IMR-90 (cell line): Measurements from ENCODE around the gene ZNF492. TPM values are rescaled to one million over a fixed set of nuclear protein-coding genes. Genes with fewer than 3 reads are reported as not detected.

Source experiments
- ATAC-seq: fragments of 200-7000 bp; cut with Tn5 transposase; 2 replicates; pipeline ENCODE4 v1.9.1; 2020; ENCODE audit warnings: low read depth, mild to moderate bottlenecking, moderate library complexity
- BruUV-seq: library from RNA; stranded (reverse); fragments of 400-500 nt; replicated peaks from 2 replicates; lab custom pipeline; 2021; lab: Mats Ljungman, UMichigan
- CTCF ChIA-PET: fragments of 300-600 bp; formaldehyde crosslinking; extraction: SDS; loops from one replicate; lab custom pipeline; 2021; ENCODE audit warnings: antibody characterized with exemption; lab: Yijun Ruan, JAX
- POLR2A ChIA-PET: fragments of 300-600 bp; sonication (Branson Sonifier 250); formaldehyde crosslinking; loops from one replicate; lab custom pipeline; 2022; ENCODE audit warnings: antibody characterized with exemption; ENCODE audit not compliant: unreplicated experiment; lab: Charles Lee
- DNase-seq: peaks from one replicate; pipeline ENCODE4 v3.0.0; 2013
- H2AFZ ChIP-seq: replicated peaks from 2 replicates; pipeline ENCODE3; 2013; ENCODE audit warnings: low read length, mild to moderate bottlenecking; ENCODE audit not compliant: poor library complexity
- H2AK5ac ChIP-seq: 2 replicates; pipeline ENCODE4 v1.6.1; 2013; ENCODE audit warnings: low read depth, low read length, inconsistent platforms
- H2AK9ac ChIP-seq: replicated peaks from 2 replicates; pipeline ENCODE3; 2013; ENCODE audit warnings: mild to moderate bottlenecking, low read depth, low read length, moderate library complexity; ENCODE audit not compliant: poor library complexity
- H2BK120ac ChIP-seq: 2 replicates; pipeline ENCODE4 v1.6.1; 2013; ENCODE audit warnings: low read depth, low read length, inconsistent platforms
- H2BK15ac ChIP-seq: 3 replicates; pipeline ENCODE4 v1.6.1; 2013; ENCODE audit warnings: low read depth, low read length, inconsistent platforms
- H2BK20ac ChIP-seq: 2 replicates; pipeline ENCODE4 v1.6.1; 2013; ENCODE audit warnings: low read depth, mild to moderate bottlenecking, inconsistent platforms, low read length, moderate library complexity
- H2BK5ac ChIP-seq: 2 replicates; pipeline ENCODE4 v1.6.1; 2013; ENCODE audit warnings: mild to moderate bottlenecking, low read depth, low read length, inconsistent platforms; ENCODE audit not compliant: poor library complexity, severe bottlenecking
- H3K14ac ChIP-seq: replicated peaks from 2 replicates; pipeline ENCODE4 v1.6.1; 2013; ENCODE audit warnings: low read depth, low read length, inconsistent platforms
- H3K18ac ChIP-seq: 2 replicates; pipeline ENCODE4 v1.6.1; 2013; ENCODE audit warnings: low read depth, low read length, control low read depth
- H3K23ac ChIP-seq: 2 replicates; pipeline ENCODE4 v1.6.1; 2013; ENCODE audit warnings: low read depth, low read length, inconsistent platforms
- H3K27ac ChIP-seq: 2 replicates; pipeline ENCODE4 v1.5.1; 2013; ENCODE audit warnings: mild to moderate bottlenecking, control low read depth, low read length; ENCODE audit not compliant: insufficient read depth
- H3K27me3 ChIP-seq: 2 replicates; pipeline ENCODE4 v1.6.1; 2013; ENCODE audit warnings: low read length; ENCODE audit not compliant: control insufficient read depth, insufficient read depth
- H3K36me3 ChIP-seq: 2 replicates; pipeline ENCODE4 v1.6.1; 2013; ENCODE audit warnings: low read length, mixed read lengths; ENCODE audit not compliant: control insufficient read depth, insufficient read depth
- H3K4ac ChIP-seq: 2 replicates; pipeline ENCODE4 v1.6.1; 2013; ENCODE audit warnings: low read depth, low read length, inconsistent platforms
- H3K4me1 ChIP-seq: 2 replicates; pipeline ENCODE4 v1.6.1; 2013; ENCODE audit warnings: low read length, mixed read lengths; ENCODE audit not compliant: control insufficient read depth, insufficient read depth
- H3K4me2 ChIP-seq: 2 replicates; pipeline ENCODE4 v1.6.1; 2013; ENCODE audit warnings: low read depth, mild to moderate bottlenecking, control low read depth, low read length, moderate library complexity
- H3K4me3 ChIP-seq: 2 replicates; pipeline ENCODE4 v1.5.1; 2013; ENCODE audit warnings: low read depth, mild to moderate bottlenecking, control low read depth, low read length, moderate library complexity; ENCODE audit not compliant: insufficient read depth
- H3K56ac ChIP-seq: 2 replicates; pipeline ENCODE4 v1.6.1; 2013; ENCODE audit warnings: low read length, inconsistent platforms; ENCODE audit not compliant: insufficient read depth; ENCODE audit errors: extremely low read depth
- H3K79me1 ChIP-seq, 2 experiments: 2 replicates each; pipeline ENCODE4 v1.6.1; 2013; ENCODE audit warnings: low read length in 2 of 2, inconsistent platforms in 1 of 2, low read depth in 1 of 2
- H3K9ac ChIP-seq: 2 replicates; pipeline ENCODE4 v1.6.1; 2013; ENCODE audit warnings: low read depth, low read length, control low read depth
- H3K9me1 ChIP-seq: 2 replicates; pipeline ENCODE4 v1.6.1; 2013; ENCODE audit warnings: low read length, inconsistent platforms; ENCODE audit not compliant: insufficient read depth
- H3K9me3 ChIP-seq: 2 replicates; pipeline ENCODE4 v1.6.1; 2013; ENCODE audit warnings: low read length; ENCODE audit not compliant: control insufficient read depth, insufficient read depth
- H4K20me1 ChIP-seq: 2 replicates; pipeline ENCODE4 v1.6.1; 2013; ENCODE audit warnings: low read length, inconsistent platforms; ENCODE audit not compliant: insufficient read depth
- H4K5ac ChIP-seq: 2 replicates; pipeline ENCODE4 v1.6.1; 2013; ENCODE audit warnings: mild to moderate bottlenecking, low read depth, low read length, control low read depth
- H4K8ac ChIP-seq, 2 experiments: 2 replicates each; pipeline ENCODE4 v1.6.1; 2013; ENCODE audit warnings: low read depth in 2 of 2, low read length in 2 of 2, control low read depth in 1 of 2, inconsistent platforms in 1 of 2
- H4K91ac ChIP-seq: 2 replicates; pipeline ENCODE4 v1.6.1; 2013; ENCODE audit warnings: low read depth, low read length, inconsistent platforms; ENCODE audit not compliant: insufficient read depth
- BHLHE40 ChIP-seq: fragments of 150-350 bp; IDR thresholded peaks from 2 replicates; pipeline ENCODE4 v1.6.1; 2016; ENCODE audit warnings: mild to moderate bottlenecking, low read depth, low read length
- ELK1 ChIP-seq: fragments of 150-350 bp; IDR thresholded peaks from 2 replicates; pipeline ENCODE4 v1.6.1; 2016; ENCODE audit warnings: low read depth, mild to moderate bottlenecking, low read length, moderate library complexity, borderline replicate concordance
- MAZ ChIP-seq: IDR thresholded peaks from 2 replicates; pipeline ENCODE4 v1.6.1; 2012; ENCODE audit warnings: low read depth, mild to moderate bottlenecking, low read length, improper control_type of control experiment, moderate library complexity, borderline replicate concordance
- MXI1 ChIP-seq: IDR thresholded peaks from 2 replicates; pipeline ENCODE4 v1.6.1; 2012; ENCODE audit warnings: low read depth, mild to moderate bottlenecking, low read length, moderate library complexity, borderline replicate concordance
- RAD21 ChIP-seq: IDR thresholded peaks from 2 replicates; pipeline ENCODE4 v1.6.1; 2012; ENCODE audit warnings: low read length, improper control_type of control experiment
- RCOR1 ChIP-seq: IDR thresholded peaks from 2 replicates; pipeline ENCODE4 v1.6.1; 2012; ENCODE audit warnings: mild to moderate bottlenecking, low read length, improper control_type of control experiment; ENCODE audit not compliant: insufficient replicate concordance
- USF2 ChIP-seq: fragments of 150-350 bp; IDR thresholded peaks from 2 replicates; pipeline ENCODE4 v1.6.1; 2017; ENCODE audit warnings: mild to moderate bottlenecking, antibody characterized with exemption, low read length, low read depth
- WGBS, 2 experiments: methylation state at CpG; one replicate each; pipeline versions ENCODE4 v1.1.5 to v1.1.7; 2013; ENCODE audit warnings: missing lambda C conversion rate in 2 of 2; ENCODE audit not compliant: insufficient read length in 1 of 2; ENCODE audit errors: extremely low coverage in 2 of 2; 5-methylcytosine and 5-hydroxymethylcytosine counted together
- dilution Hi-C: fragments of 300-500 bp; cut with HindIII; formaldehyde crosslinking; loops from one replicate; pipeline ENCODE4 v1.14.3; 2018; ENCODE audit warnings: low sequenced_read_pairs; ENCODE audit not compliant: unreplicated experiment
- in situ Hi-C: fragments of 300-500 bp; cut with MboI; formaldehyde crosslinking; loops from 3 replicates; pipeline ENCODE4 v1.14.3; 2019; ENCODE audit warnings: low sequenced_read_pairs, inconsistent platforms, mixed read lengths
- intact Hi-C: fragments of 100-400 bp; cut with micrococcal nuclease; formaldehyde crosslinking; loops from 2 replicates; pipeline ENCODE4 v1.10.0; 2022
- polyA plus RNA-seq, 3 experiments: library from polyadenylated mRNA; depleted of rRNA; stranded (reverse); fragments of >200 nt; gene quantifications; 2 replicates each; pipeline ENCODE4 v1.2.3, GENCODE V29; 2012; ENCODE audit warnings: low replicate concordance in 1 of 3
- total RNA-seq: library from RNA; depleted of rRNA; stranded (reverse); fragments of >200 nt; gene quantifications from 2 replicates; pipeline ENCODE4 v1.2.3, GENCODE V29; 2012

ZNF492 gene
- total and polyA plus RNA-seq, 2 of the 4 experiments (the other 2 are of a cell fraction) = 0.19 to 1.3 TPM

GRCh38 chr19:22628401-22628800 is 5.7 kb upstream of the ZNF492 start:
- no peak overlapping the region for H3K4me2 ChIP-seq
- TF ChIP-seq USF2 (no peak), RAD21 (no peak), MXI1 (no peak), MAZ (no peak), ELK1 (no peak), RCOR1 (no peak), BHLHE40 (no peak)
- no peaks in the 10 kb centered on the region for H3K79me1 ChIP-seq
- H2BK120ac ChIP-seq = no peak overlapping the region
- H3K23ac ChIP-seq = no peak overlapping the region
- H3K4ac ChIP-seq = no peak overlapping the region
- H2BK5ac ChIP-seq = no peak overlapping the region
- no peak overlapping the region for H3K56ac ChIP-seq
- H3K27me3 ChIP-seq = no peaks in the 10 kb centered on the region
- POLR2A ChIA-PET = no interaction called here
- H2BK20ac ChIP-seq = no peak overlapping the region
- H3K4me1 ChIP-seq = no peaks in the 10 kb centered on the region
- H2BK15ac ChIP-seq = no peak overlapping the region
- WGBS, 2 experiments = 40% methylated on average over 1 of the region's 6 CpGs; no CpG with 5 or more reads in 1 of the 2 experiments
- no peak overlapping the region for H2AK5ac ChIP-seq
- in situ Hi-C loops = no loop called here
- H3K36me3 ChIP-seq = no peaks in the 10 kb centered on the region
- no TSS peak for BruUV-seq
- H2AFZ ChIP-seq = no peak overlapping the region
- dilution Hi-C loops = no loop called here
- no peak overlapping the region for H3K27ac ChIP-seq
- H4K5ac ChIP-seq = no peak overlapping the region
- no peaks in the 10 kb centered on the region for H4K20me1 ChIP-seq
- no peak overlapping the region for H4K8ac ChIP-seq
- ATAC-seq (no peak), DNase-seq (no peak)
- intact Hi-C loops = no loop called here
- H3K9ac ChIP-seq = no peak overlapping the region
- H3K14ac ChIP-seq = no peak overlapping the region
- H3K18ac ChIP-seq = no peak overlapping the region
- peaks cover 13% of the 10 kb centered on the region for H3K9me3 ChIP-seq
- no peak overlapping the region for H3K4me3 ChIP-seq
- H3K9me1 ChIP-seq = no peaks in the 10 kb centered on the region
- CTCF ChIA-PET = no interaction called here
- H2AK9ac ChIP-seq = no peak overlapping the region
- no peak overlapping the region for H4K91ac ChIP-seq
